ENCODE data around the gene GHITM.

DNA sequence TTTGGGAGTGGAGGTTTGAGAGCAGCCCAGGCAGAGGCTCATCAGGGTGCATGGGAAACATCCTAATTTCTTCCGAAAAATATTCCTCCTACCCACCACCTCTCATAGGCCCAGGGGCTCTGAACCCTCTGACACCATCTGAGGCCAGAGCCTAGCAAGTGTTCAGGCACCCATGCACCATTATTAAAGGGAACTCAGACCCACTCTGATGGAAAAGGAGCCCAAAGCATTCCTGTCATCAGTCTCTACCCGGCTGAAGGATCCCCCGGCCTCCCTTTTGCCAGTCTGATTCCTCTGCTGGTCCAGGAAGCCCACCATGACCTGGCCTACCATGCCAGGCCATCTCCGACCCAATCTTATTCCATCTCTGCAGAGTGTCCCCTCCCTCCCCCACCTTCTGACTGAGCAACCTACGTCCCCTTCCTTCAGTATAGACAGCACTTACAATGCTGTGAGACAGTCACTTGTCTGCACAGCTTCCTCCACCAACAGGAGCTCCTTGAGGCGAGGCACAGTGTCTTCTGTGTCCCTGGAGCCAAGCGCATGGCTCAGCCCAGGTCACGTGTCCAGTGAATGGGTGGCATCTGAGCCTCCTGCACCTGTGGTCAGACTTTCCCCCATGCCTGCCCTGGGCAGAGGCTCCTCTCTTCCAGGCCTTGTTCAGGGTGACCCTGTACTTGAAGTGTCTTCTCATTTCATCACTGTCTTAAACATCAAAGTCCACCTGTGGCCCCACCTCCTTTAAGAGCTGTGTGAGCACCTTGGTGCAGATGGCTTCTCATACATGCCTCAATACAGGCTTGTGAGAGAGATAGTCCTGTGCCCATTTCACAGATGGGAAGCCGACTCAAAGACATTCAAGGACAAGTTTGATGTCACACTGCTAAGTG is 33.4 kb downstream of the GHITM start:
- TF ChIP-seq, protein P1, sequence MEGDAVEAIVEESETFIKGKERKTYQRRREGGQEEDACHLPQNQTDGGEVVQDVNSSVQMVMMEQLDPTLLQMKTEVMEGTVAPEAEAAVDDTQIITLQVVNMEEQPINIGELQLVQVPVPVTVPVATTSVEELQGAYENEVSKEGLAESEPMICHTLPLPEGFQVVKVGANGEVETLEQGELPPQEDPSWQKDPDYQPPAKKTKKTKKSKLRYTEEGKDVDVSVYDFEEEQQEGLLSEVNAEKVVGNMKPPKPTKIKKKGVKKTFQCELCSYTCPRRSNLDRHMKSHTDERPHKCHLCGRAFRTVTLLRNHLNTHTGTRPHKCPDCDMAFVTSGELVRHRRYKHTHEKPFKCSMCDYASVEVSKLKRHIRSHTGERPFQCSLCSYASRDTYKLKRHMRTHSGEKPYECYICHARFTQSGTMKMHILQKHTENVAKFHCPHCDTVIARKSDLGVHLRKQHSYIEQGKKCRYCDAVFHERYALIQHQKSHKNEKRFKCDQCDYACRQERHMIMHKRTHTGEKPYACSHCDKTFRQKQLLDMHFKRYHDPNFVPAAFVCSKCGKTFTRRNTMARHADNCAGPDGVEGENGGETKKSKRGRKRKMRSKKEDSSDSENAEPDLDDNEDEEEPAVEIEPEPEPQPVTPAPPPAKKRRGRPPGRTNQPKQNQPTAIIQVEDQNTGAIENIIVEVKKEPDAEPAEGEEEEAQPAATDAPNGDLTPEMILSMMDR (IDR thresholded peaks at IDR 0.05), result no peak
- TF ChIP-seq POLR2A (IDR thresholded peaks at IDR 0.05) (no peak), POLR2AphosphoS5 (IDR thresholded peaks at IDR 0.05; ENCODE audit: insufficient read depth in 1 of 2, low read depth in 1 of 2) (no peak)

Measured in vagina (tissue), 2 donors.